Renal cortical epithelial cell (primary cell): ENCODE measurements around the gene SLC12A5. TPM values are rescaled to one million over a fixed set of nuclear protein-coding genes. Genes with fewer than 3 reads are reported as not detected.

Experiments used
- DNase-seq: peaks from one replicate; pipeline ENCODE4 v3.0.0-alpha.2; 2011; ENCODE audit warnings: low read depth
- total RNA-seq: library from RNA; depleted of rRNA; stranded (reverse); fragments of >200 nt; gene quantifications from 2 replicates; pipeline ENCODE4 v1.2.3, GENCODE V29; 2014

The SLC12A5 gene
- total RNA-seq, 1 donor from 2014 or later: 0.55 TPM

DNA sequence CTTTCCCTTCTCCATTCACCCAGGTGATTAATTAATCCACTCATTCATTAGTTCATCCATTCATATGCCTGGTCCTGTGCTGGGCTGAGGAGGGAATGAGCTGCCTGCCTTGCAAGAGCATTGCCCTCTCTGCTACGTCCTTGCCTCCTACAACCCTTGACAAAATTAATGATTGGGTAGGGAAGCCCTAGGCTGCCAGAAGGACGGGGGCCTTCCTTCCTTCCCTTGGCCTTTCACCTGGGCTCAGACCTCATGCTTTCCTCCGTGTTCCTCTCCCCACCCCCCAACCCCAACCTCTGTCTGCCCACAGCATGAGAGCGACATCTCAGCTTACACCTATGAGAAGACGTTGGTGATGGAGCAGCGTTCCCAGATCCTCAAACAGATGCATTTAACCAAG is 25.6 kb downstream of the SLC12A5 start:
- no peak for DNase-seq

DNA sequence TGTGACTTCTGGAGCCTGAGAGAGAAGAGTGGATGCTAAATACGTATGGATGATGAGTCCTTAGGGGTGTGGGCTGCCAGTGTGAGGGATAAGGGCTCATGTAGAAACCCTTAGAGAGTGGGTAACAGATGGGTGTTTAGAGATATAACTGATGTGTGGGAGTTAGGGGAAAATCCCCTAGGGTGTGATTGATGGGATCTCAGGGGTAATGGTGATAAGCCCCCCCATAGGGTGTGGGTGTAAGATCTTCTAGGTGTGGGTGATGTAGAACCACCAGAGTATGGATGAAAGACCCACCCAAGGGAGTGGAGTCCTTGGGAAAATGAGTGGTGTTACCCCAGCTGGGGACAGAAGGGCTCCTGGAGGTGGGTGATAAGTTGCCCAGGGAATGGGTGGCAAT is 26.3 kb downstream of the SLC12A5 start:
- DNase-seq: no peak

DNA sequence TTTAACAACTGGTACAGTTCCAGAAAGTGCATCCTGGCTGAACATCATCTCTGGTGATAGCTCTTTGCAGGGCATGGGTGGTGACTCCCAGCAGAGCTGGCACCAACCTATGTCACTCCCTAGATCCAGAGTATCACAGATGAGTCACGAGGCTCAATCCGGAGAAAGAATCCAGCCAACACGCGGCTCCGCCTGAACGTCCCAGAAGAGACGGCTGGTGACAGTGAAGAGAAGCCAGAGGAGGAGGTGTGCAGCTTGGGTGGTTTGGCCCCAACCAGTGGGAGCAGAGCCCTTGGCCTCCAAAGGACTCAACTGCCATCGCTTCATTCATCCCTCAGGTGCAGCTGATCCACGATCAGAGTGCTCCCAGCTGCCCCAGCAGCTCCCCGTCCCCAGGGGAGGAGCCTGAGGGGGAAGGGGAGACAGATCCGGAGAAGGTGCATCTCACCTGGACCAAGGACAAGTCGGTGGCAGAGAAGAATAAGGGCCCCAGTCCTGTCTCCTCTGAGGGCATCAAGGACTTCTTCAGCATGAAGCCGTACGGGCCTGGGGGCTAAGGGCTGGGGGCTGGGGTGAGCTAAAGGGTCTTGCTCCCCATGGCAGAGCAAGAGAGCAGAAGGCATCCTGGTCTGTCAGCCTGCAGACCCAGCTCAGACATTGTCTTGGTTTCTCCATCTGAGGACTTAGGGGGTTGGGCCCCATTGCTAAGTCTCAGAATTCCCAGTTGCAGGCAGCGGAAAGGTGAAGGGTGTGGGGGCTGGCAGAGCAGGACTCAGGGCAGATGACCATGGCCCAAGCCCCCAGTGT is 27.2 kb downstream of the SLC12A5 start:
- DNase-seq: no peak

DNA sequence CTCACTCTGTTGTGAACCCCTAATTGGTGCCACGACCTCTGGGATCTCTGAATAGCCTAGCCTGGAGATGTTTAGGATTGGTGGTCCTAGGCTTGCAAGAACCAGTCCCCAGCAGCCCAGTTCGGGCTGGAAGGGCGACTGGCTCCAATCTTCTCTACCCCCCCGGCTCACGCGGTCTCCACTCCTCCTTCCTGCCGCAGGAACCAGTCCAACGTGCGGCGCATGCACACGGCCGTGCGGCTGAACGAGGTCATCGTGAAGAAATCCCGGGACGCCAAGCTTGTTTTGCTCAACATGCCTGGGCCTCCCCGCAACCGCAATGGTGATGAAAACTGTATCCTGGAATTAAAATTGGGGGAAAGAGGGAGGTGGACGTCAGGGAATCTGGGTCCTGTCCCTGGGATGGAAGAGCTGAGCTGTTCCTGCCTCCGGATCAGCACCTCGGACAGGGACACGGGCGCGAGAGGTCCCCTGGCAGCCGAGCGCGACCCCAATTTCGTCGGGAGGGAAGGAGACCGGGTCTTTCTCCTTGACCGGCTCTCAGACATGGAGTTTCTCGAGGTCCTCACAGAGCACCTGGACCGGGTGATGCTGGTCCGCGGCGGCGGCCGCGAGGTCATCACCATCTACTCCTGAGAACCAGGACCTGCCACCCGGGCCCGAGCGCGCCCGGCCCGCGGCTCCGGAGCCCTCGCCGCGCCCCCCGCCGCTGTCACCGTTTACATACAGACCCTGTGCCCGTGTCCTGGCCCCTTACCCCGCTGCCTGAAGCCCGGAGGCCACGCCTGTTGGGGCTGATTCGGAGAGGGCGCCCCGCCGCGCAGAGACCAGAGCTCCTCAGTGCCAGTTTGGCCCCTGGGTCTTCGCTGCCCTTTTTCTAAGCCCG is 28.2 kb downstream of the SLC12A5 start:
- no peak for DNase-seq

DNA sequence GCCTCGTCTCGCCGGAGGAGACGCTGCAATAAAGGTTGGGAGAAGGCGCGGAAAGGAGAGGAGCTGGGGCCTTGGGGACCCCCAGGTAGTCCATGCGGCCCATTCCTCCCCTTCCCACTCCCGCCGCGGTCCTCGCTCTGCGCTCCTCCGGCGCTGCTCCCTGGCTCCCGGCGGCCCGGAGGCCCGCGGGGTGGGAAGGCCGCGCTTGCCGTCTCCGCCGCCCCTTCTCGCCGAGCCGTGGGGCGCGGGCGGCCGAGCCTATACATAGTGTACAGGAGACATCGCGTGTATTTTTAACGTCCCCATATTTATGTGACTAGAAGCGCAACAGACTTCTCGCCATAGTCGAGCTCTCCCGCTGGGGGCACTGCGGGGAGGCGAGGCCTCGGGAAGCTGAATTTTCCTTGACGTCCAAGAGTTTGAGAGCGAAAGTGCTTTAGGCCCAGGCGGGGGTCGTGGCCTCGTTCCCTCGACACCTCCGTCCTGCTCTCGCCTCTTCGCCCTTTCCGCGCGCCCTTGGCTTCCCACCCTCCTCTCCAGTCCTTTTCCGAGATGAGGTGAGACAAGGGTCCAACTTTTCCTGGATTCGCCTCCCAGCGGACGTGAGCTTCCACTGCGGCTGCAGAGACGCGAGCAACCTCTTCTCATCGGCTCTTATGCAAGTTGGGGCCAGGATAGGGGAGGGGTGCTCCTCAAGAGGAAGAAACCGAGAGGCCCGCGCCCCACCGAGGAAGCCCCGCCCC is 29.0 kb downstream of the SLC12A5 start:
- peak; percentile 11 for DNase-seq

DNA sequence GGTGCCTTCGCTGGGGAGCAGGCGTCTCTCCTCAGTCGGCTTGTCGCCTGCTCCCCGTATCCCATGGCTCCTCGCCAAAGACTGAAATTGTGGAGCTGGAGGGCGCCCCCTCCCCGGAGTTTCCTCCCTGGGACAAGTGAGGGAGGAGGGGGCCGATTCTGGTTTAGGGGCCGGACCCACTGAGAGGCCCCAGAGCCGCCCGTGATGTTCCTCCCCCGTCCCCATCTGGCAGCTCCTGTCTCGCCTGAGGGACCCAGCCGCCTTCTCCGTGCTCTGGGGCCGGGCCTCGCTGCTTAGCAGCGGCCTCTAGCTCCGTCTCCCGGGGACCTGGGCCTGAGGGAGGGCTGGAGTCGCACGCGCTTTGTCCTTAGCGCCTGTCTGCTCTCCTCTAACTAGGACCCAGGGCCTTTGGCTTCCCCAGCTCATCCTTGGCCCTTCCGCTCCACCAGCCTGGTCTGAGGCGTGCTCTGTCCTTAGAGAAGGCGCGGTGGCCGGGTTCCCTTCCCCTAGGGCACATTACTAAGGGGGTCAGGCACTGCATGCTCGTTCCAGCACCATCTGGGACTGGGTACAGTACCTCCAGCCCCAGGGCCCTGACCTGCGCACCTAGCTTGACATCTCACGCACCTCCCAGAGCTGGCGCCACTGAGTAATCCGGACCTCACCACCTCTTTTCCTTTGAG is 29.7 kb downstream of the SLC12A5 start:
- no peak for DNase-seq

DNA sequence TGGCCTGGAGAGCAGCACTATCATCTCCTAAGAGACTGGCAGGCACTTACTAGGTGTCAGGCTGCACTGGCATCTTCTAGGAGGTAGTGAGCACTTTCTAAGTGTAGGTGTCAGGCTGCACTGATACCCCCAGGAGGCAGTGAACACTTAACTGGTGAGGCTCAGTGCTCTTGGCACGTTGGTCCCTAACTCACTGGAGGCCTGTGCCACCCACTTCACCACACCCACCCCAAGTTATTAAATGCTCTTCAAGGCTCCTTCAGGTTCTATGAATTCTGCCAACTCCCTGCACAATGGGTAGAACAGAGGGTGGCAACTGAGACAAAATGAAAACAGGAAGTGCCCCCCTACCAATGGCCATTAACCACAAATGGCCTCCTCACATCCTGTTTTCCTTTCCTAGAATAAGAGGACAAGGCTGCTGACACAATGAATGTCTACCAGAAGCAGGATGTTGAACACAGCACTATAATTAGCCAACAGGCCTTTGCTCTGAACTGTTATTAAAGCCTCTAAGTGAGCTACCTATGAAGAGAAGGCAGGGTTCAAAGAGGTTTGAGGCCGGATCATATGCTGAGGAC is 31.4 kb downstream of the SLC12A5 start:
- DNase-seq: no peak

DNA sequence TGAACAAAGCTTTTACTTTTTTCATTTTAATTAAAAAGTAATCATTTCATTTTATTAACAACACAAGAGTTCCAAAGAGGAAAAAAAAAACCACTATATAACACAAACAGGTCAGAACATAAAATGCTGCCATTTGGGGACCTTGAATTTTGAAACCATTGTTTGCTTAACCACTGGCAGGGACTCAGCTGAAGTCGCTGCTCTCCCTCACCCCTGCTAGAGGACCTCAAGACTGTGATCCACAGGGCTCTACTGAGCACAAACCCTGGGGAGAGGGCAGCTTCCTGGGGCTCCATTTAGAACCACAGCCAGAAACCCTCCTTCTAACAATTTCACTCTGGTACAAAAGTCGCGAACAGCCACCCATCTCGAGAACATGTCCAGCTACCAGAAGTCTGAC is 32.0 kb downstream of the SLC12A5 start:
- DNase-seq: no peak

DNA sequence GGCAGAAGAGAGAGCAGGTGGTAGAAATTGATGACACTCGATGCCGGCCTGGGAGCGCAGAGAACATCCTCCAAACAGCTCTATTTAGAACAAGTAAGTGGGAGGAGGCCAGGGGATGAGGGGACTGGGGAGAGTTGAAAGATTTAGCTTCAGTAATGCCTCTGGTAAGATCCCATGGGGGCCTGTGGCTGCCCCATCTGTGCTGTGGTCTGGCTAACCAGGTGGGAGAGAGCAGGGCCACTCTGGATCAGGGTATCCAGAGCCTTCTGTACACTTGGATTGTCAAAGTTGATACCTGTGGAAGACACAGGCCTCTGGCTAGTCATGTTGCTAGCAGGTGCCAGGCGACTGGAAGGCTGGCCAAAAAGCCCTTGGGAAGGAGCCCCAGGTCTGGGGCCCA is 33.1 kb downstream of the SLC12A5 start:
- DNase-seq: no peak

DNA sequence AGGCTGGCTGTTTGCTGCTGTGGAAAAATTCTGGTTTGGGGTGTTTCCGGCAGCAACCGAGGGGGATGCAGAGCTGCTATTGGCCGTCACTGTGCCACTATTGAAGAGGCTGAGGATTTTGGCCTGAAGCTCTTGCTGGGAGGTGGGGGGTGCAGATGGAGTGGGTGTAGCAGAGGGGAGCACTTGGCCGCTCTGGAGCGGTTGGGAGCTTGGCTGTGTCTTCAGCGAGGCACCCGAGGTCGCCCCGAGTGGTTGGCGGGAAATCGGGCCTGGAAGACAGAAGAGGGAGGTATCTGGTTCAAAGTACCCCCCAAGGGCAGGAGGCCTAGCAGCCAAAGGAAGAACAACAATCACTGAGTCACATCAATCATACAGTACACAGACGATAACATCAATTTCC is 33.6 kb downstream of the SLC12A5 start:
- no peak for DNase-seq

DNA sequence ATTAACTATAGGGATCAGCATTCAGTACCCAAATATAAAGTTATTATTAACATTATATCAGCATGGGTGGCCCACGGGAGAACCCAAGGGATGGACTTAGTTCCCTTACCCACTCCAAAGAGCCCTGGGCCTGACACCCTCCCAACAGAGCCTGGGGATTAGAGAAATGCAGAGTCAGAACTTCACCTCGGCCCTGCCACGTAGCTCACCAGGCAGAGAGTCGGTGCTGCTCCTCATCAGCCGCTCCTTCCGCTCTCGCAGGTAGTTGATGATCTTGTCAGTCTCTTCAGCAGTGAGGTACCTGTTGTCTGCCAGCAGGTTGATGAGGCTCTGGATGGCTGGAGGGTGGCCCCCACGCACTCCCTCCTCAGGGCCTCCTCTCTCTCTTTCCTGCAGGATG is 34.1 kb downstream of the SLC12A5 start:
- DNase-seq: no peak

DNA sequence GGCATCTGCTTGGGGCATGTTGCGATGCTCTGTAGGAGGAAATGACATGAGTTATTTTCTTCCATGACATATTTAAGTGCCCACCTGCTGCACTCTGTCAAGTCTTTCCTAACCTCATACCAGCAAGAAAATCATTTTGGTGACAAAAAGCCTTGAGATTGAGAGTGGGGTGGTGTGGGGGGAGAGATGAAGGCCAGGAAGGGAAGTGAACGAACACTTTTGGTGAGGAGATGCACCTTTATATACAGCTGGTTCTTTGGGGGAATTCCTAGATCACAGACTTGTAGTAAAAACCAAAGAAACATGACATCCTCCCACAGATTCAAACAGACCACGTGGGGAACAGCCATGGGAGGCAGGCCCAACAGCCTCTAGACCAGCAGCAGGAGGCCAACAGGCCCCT is 34.6 kb downstream of the SLC12A5 start:
- no peak for DNase-seq

DNA sequence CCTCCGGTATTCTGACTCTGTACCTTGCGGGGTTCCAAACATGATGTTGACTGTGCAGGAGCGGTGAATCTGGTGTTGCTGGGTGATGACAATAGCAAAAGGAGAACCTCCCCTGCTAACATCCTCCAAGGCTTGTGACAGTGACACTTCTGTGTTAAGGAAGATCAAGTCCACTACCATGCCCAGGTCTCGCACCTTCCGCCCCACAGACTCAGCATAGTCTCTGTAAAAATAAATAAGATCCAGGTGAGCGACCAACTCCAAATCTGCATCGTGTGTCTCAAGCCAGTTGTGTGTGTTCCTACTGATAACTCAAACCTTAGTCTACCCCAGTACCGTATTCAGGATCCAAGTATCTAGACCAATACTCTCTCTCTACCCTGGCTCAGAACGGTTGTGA is 36.0 kb downstream of the SLC12A5 start:
- DNase-seq: no peak

DNA sequence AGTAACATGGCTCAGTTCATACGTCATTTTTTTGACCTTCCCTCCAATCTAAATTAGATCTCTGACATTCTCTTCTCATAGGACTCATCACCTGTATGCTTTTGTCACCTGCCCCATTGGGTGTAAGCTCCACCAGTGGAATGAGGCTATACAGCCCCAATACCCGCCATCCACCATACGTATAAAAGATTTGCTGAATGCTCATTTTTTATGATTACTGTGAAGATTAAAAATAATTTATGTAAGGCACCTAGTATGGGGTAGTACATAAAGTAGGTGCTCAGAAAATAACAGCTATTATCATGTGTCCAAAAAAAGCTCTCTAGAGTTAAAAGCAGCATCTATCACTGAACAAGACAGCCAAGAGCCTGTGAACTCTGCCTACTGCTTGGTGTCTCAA is 36.7 kb downstream of the SLC12A5 start:
- no peak for DNase-seq

DNA sequence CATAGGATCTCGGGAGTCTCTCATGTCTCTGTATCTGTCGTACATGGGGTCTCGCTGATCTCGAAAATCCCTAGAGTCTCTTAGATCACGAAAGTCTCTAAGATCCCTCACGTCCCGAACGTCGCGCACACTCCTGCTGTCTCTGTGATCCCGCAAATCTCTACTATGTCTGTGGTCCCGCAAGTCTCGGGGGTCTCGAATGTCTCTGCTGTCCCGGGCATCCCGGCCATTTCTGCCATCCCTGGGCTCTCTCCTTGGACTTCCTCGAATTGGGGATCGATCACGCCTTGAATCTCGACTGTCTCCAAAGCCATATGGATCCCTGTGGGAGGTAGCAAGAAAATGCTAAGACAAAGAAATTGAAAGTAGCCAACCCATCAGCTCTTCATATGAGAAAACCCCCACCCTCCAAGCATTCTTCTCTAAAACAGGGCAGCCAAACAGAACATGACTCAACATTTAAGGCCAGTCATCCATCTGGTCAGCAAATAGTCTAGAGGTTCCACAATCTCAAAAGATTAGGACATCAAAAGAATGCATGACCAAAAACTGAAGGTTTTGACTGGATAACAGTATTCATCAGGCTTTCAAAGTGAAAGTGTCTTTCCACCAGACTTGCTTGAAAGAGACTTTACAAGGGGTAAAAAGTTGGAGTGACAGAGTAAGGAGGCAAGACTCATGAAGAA is 41.3 kb downstream of the SLC12A5 start:
- peak; percentile 58 for DNase-seq

DNA sequence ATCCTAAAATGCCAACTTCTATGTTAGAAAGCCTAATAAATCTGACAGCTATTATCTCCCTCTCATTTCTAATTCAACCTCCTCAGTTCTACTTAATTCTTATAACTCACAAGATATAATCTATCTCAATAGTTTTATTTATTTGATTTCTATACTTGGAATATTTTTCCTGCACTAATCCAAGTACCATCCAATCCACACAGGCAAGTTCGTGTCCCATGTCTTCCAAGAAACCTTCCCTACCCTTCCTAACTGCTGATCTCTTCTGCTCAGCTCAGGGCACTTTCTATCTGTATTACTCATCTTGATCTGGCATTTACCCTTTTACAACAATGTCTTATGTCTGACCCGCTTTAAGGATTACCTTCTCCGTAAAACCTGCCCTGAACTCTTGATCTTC is 42.6 kb downstream of the SLC12A5 start:
- no peak for DNase-seq

DNA sequence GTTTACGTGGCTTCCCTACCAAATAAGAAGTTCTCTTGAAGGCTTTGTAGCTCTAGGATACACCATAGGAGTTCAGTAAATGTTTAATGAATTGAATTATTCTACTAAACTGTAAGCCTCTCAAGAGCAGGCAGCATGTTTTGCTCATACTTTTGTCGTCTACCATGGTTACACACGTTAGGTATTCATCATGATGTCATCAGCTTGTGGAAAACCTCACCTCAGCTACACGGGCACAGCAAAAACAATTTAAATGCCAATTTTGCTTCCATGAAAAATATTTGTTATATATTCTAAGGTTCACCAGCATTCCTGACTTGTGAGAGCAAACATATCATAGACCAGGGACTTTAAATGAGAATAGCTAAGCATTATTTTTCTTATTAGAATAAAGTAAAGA is 44.0 kb downstream of the SLC12A5 start:
- DNase-seq: no peak

DNA sequence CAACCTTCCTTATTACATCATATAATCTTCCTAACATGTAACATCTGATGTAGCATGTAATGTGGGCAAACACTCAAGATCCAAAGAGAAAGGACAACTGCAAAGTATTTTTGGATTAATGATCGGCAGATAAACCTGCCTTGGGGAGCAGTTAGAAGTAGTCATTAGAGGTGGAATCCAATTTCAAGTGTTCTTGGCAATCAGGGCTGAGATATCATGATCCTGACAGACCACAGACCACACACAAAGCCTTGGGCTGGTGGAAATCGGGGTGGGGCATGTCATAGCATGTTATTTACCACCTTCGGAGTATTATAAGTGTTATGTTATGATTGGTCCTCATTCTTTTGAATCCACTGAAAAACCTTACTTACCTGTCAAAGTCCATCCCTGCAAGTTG is 44.4 kb downstream of the SLC12A5 start:
- no peak for DNase-seq

DNA sequence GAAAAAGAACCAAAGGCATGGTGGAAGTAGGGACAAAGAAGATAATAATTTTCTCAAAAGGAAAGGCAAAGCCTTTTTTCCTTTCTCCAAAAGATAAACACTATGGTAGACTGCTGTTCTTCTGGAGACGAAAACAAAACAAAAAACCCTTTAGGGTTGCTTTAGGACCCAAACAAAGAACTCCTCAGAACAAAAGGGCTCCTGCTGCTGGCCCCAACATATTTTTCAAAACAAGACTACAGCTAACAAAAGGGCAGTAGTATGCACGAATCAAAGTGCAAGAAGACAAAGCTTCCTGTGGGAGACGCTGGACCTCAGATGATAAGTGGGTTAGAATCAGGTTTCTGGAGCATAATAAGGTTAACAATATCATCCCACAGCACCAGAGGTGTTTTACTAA is 45.0 kb downstream of the SLC12A5 start:
- DNase-seq: no peak

DNA sequence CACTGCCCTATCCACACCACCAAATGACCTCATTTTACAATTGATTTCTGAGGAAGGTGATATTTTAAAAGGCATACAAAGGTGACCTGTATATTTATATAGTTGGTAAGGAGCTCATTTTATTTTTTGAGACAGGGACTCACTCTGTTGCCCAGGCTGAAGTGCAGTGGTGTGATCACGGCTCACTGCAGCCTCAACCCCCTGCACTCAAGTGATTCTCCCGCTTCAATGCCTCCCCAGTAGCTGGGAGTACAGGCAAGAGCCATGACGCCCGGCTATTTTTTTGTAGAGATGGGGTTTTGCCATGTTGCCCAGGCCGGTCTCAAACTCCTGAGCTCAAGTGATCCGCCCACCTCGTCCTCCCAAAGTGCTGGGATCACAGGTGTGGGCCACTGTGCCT is 47.8 kb downstream of the SLC12A5 start:
- DNase-seq: no peak
